ENCODE measurements around the gene PDE10A. TPM values are rescaled to one million over a fixed set of nuclear protein-coding genes. Genes with fewer than 3 reads are reported as not detected.

The PDE10A gene
- total RNA-seq, 1 experiment from 2014 or later = 2.1 TPM

- H3K4me2 ChIP-seq (ENCODE audit: low read length) = no peak overlapping the region
- no peaks in the 10 kb centered on the region for H4K20me1 ChIP-seq (ENCODE audit: low read length)
Measured at GRCh38 chr6:165702669-165703068, 39.6 kb upstream of the PDE10A start.

DNA sequence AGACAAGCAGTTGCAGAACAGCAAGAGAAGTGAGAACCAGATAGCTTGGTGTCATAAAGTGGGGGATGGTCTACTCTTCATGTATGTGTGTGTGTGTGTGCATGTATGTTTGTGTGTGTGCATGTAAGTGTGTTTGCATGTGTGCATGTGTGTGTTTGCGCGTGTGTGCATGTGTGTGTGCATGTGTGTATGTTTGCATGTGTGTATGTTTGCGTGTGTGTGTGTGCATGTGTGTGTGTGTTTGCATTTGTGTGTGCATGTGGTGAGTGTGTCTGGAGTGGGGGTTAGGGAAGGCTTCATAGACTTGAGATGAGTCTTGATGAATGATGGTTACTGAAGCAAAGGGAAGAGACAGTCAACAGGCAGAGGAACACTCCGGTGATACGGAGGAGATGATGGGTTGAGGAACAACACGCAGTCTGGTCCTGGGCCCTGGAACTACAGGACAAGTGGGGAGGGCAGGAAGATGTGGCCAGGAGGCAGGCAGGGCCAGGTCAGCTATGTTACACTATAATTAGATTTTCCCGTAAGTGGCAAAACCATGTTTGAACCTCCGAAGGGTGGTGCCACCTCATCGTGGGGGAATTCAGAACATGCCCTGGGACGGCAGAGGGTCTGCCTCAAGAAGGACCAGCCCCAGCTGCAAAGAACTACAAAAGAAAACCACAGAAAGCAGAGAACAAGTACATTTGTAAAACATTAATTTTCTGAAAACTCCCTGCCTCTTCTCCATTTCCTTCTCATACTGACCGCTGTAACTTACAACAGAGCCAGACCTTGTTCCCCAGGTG, 38.7 kb upstream of the PDE10A start:
- H3F3A ChIP-seq (ENCODE audit: low read length, unreplicated experiment) = no peaks in the 10 kb centered on the region
- ChIA-PET POLR2A (ENCODE audit: unreplicated experiment) (no interaction called here), CTCF (no interaction called here)
- H3K4me2 ChIP-seq (ENCODE audit: low read length) = no peak overlapping the region
- H3K9me2 ChIP-seq (replicated peaks; ENCODE audit: low read length) = no peaks in the 10 kb centered on the region
- H3K4me1 ChIP-seq (ENCODE audit: insufficient read depth, low read length) = no peaks in the 10 kb centered on the region
- no peak overlapping the region for H3K9ac ChIP-seq (ENCODE audit: low read length)
- no peaks in the 10 kb centered on the region for H3K79me2 ChIP-seq (ENCODE audit: low read length)
- no peak for ATAC-seq
- H3K9me3 ChIP-seq (ENCODE audit: low read length) = no peaks in the 10 kb centered on the region
- H3K36me3 ChIP-seq (ENCODE audit: low read depth, low read length) = no peaks in the 10 kb centered on the region
- 0 out of 2 replicates have a peak, but pooled peaks cover 1% of the 10 kb centered on the region for H3K27me3 ChIP-seq (ENCODE audit: low read length)
- no peak overlapping the region for H2AFZ ChIP-seq (ENCODE audit: low read length)
- no peaks in the 10 kb centered on the region for H4K20me1 ChIP-seq (ENCODE audit: low read length)
- no peak for DNase-seq
- H3K27ac ChIP-seq (ENCODE audit: low read length) = no peak overlapping the region
- BruUV-seq (replicated peaks) = no TSS peak
- no peak overlapping the region for H3K4me3 ChIP-seq (ENCODE audit: low read length)
- intact Hi-C loops (cut with micrococcal nuclease) = no loop called here
- no peak for TF ChIP-seq EZH2phosphoT487 (IDR thresholded peaks at IDR 0.05; ENCODE audit: borderline replicate concordance, low read length)
- no peak for TF ChIP-seq CTCF (conservative IDR thresholded peaks at IDR 0.05; ENCODE audit: low read depth, low read length)
- no peak for TF ChIP-seq EZH2 (IDR thresholded peaks at IDR 0.05; ENCODE audit: low read length, unreplicated experiment)

More at GRCh38 chr6:165702669-165703068, 39.6 kb upstream of the PDE10A start:
- no peak for ATAC-seq
- Histone ChIP-seq H2AFZ (ENCODE audit: low read length) (no peak overlapping the region), H3K9ac (ENCODE audit: low read length) (no peak overlapping the region), H3K79me2 (ENCODE audit: low read length) (no peaks in the 10 kb centered on the region), H3K9me3 (ENCODE audit: low read length) (no peaks in the 10 kb centered on the region), H3K27ac (ENCODE audit: low read length) (no peak overlapping the region), H3K4me3 (ENCODE audit: low read length) (no peak overlapping the region), H3K27me3 (ENCODE audit: low read length) (0 out of 2 replicates have a peak, but pooled peaks cover 4% of the 10 kb centered on the region), H3K36me3 (ENCODE audit: low read depth, low read length) (no peaks in the 10 kb centered on the region), H3F3A (ENCODE audit: low read length, unreplicated experiment) (no peaks in the 10 kb centered on the region), H3K4me1 (ENCODE audit: insufficient read depth, low read length) (no peaks in the 10 kb centered on the region), H3K9me2 (replicated peaks; ENCODE audit: low read length) (no peaks in the 10 kb centered on the region)
- TF ChIP-seq EZH2 (IDR thresholded peaks at IDR 0.05; ENCODE audit: low read length, unreplicated experiment) (no peak), EZH2phosphoT487 (IDR thresholded peaks at IDR 0.05; ENCODE audit: borderline replicate concordance, low read length) (no peak), CTCF (conservative IDR thresholded peaks at IDR 0.05; ENCODE audit: low read depth, low read length) (no peak)
- no peak for DNase-seq
- intact Hi-C loops (cut with micrococcal nuclease) = no loop called here
- ChIA-PET CTCF (no interaction called here), POLR2A (ENCODE audit: unreplicated experiment) (no interaction called here)
- no TSS peak for BruUV-seq (replicated peaks)

- Histone ChIP-seq H3K9me2 (replicated peaks; ENCODE audit: low read length) (no peaks in the 10 kb centered on the region), H3K79me2 (ENCODE audit: low read length) (no peaks in the 10 kb centered on the region), H3F3A (ENCODE audit: low read length, unreplicated experiment) (no peaks in the 10 kb centered on the region), H4K20me1 (ENCODE audit: low read length) (no peaks in the 10 kb centered on the region), H3K27me3 (ENCODE audit: low read length) (no peaks in the 10 kb centered on the region), H3K4me3 (ENCODE audit: low read length) (no peak overlapping the region), H3K4me1 (ENCODE audit: insufficient read depth, low read length) (no peaks in the 10 kb centered on the region), H3K27ac (ENCODE audit: low read length) (no peak overlapping the region), H3K9me3 (ENCODE audit: low read length) (no peaks in the 10 kb centered on the region), H3K36me3 (ENCODE audit: low read depth, low read length) (no peaks in the 10 kb centered on the region), H2AFZ (ENCODE audit: low read length) (no peak overlapping the region), H3K9ac (ENCODE audit: low read length) (no peak overlapping the region), H3K4me2 (ENCODE audit: low read length) (no peak overlapping the region)
- ATAC-seq (no peak), DNase-seq (no peak)
- intact Hi-C loops (cut with micrococcal nuclease) = no loop called here
- CTCF ChIA-PET = no interaction called here
- no TSS peak for BruUV-seq (replicated peaks)
- POLR2A ChIA-PET (ENCODE audit: unreplicated experiment) = no interaction called here
- TF ChIP-seq EZH2phosphoT487 (IDR thresholded peaks at IDR 0.05; ENCODE audit: borderline replicate concordance, low read length) (no peak), EZH2 (IDR thresholded peaks at IDR 0.05; ENCODE audit: low read length, unreplicated experiment) (no peak), CTCF (conservative IDR thresholded peaks at IDR 0.05; ENCODE audit: low read depth, low read length) (no peak)
Measured at GRCh38 chr6:165701005-165701404, 38.0 kb upstream of the PDE10A start.

All from PC-3 (cell line).